ENCODE results near the gene ADRA2B.
"Not testable (repeated sequence)": the region's sequence is repeated elsewhere in the genome, so short reads cannot be mapped to it uniquely, and the experiment has no call there.

Gene ADRA2B

GRCh38 chr2:96065381-96065930 is 50.9 kb downstream of the ADRA2B start:
- no peak overlapping the region for H3K4me3 ChIP-seq (ENCODE audit: low read depth, low read length)
- in situ Hi-C loops (cut with HindIII; ENCODE audit: low pct_ligation_motif_present, low sequenced_read_pairs) = no loop called here
- H3K27ac ChIP-seq = no peak overlapping the region
- H3K36me3 ChIP-seq (replicated peaks) = no peaks in the 10 kb centered on the region
- no peak for TF ChIP-seq CTCF (IDR thresholded peaks at IDR 0.05; ENCODE audit: low read depth, low read length, missing control alignments)
- DNase-seq = no peak
- no peaks in the 10 kb centered on the region for H3K27me3 ChIP-seq (replicated peaks)

- DNase-seq; in situ Hi-C loops (cut with HindIII; ENCODE audit: low pct_ligation_motif_present, low sequenced_read_pairs); H3K36me3 ChIP-seq (replicated peaks); H3K4me3 ChIP-seq (ENCODE audit: low read depth, low read length); H3K27me3 ChIP-seq (replicated peaks); H3K27ac ChIP-seq: not testable (repeated sequence)
These were observed 51.6 kb downstream of the ADRA2B start for GRCh38 chr2:96064760-96065159.

- in situ Hi-C loops (cut with HindIII; ENCODE audit: low pct_ligation_motif_present, low sequenced_read_pairs); H3K4me3 ChIP-seq (ENCODE audit: low read depth, low read length); DNase-seq; H3K27me3 ChIP-seq (replicated peaks); H3K27ac ChIP-seq; H3K36me3 ChIP-seq (replicated peaks): not testable (repeated sequence)
These were observed 52.2 kb downstream of the ADRA2B start for GRCh38 chr2:96064047-96064675.

GRCh38 chr2:96063116-96063899 is 53.1 kb downstream of the ADRA2B start:
- H3K27me3 ChIP-seq (replicated peaks); H3K4me3 ChIP-seq (ENCODE audit: low read depth, low read length); H3K36me3 ChIP-seq (replicated peaks); H3K27ac ChIP-seq; in situ Hi-C loops (cut with HindIII; ENCODE audit: low pct_ligation_motif_present, low sequenced_read_pairs): not testable (repeated sequence)
- peak; percentile 68 for DNase-seq
- peak; percentile 50 for TF ChIP-seq CTCF (IDR thresholded peaks at IDR 0.05; ENCODE audit: low read depth, low read length, missing control alignments)
